ENCODE data around the gene LRRC7.
"Not testable (repeated sequence)": the region's sequence is repeated elsewhere in the genome, so short reads cannot be mapped to it uniquely, and the experiment has no call there.

LRRC7 gene

DNA sequence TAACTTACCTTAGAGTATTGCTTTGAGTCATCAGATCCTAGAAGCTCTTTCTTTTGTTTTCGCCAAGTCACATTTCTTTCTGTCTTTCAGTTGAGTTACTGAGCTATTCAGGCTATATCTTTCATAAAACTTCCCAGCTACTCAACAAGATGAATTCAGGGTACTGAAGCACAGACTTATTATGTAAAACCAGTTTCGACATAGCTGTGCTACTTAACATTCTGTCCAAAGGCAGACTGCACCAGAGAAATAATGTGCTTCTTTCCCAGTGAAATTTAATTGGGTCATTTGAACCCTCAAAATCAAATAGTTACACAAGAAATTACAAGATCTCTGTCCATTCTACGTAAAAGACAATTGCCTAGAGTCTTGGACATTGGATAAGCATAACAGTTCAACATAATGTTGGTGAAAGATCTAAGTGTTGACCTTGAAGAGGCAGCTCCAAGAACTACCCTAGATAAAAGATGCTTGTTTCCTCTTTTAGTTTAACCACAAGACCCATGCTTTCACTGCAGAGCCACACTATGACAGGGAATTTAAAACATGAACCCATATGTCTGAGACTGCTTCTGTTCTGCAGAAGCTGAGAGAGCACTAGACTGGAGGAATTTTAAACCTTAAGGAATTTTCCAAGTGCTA is 474.5 kb downstream of the LRRC7 start:
- DNase-seq (ENCODE audit: low spot score): no peak

DNA sequence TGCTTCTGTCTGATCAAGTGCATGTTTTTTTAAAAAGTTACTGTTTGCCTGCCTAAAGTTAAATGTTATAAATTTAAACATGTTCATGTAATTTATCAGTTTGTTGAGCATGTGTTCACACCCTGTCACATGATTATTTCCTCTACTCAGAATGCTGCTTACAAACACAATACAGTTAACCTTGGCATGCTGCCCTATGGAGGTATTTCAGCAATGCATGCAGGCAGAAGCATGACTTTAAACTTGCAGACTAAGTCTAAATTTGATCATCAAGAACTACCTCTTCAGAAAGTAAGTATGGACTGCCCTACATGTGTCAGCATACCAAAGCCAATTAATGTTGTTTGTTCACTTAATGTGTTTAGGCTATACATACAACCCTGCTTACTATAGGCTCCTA is 476.1 kb downstream of the LRRC7 start:
- no peak for DNase-seq (ENCODE audit: low spot score)

DNA sequence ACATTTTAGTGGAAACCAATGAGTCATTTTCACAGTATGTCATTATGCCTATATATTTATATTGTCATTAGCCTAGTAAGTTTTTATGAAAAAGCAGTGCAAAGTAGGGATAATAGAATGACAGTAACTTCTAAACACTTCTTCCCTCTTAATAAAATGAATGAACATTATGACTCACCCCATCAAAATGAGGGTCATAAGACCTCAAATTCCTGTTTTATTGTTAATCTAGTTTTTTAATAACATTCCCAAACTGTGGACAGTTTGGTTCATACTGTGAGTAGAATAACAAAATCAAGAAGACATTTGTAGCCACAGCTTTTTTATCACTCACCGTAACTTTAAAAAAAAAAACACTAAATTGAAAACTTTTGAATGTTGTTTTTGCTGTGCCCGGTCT is 477.1 kb downstream of the LRRC7 start:
- no peak for DNase-seq (ENCODE audit: low spot score)

DNA sequence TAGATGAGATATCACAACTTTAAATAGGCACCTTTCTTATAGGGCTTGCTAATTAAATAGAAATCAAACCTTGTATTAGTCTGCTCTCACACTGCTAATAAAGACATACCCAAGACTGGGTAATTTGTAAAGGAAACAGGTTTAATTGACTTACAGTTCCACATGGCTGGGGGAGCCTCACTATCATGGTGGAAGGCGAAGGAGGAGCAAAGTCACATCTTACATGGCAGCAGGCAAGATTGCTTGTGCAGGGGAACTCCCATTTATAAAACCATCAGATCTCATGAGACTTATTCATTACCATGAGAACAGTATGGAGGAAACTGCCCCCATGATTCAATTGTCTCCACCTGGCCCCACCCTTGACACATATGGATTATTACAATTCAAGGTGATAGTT is 477.9 kb downstream of the LRRC7 start:
- DNase-seq (ENCODE audit: low spot score): not testable (repeated sequence)

DNA sequence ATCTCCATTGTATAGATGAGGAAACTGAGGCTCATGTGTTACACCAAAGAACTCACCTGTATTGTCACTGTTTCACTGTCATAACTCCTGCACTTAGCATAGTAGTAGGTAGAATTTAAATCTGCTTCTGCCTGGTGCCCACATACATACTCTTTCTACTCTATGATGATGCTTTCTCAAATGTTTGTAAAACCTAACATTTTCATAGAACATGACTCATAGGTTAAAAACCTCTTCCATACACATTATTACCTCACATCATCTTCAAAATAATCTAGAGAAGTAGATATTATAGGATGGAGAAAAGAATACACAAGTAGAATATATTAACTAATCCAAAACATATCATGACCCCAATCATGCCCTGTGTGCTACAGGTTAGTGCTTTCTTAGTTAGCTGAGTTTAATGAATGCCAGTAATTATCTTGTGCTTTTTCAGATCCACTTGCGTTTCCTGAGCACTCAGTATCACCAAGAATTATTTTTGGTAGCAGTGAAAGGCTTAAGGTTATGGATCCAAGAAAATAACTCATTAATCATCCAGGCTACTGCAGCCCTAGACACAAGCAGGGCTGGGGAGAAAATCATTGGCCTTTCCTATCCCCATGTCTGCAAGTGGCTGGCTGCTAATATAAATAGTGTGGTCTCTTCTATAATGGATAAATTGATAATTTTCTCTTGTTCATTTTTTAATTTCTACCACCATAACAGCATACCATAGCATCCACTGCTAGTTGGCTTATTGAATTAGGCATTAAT is 480.8 kb downstream of the LRRC7 start:
- DNase-seq (ENCODE audit: low spot score): no peak

DNA sequence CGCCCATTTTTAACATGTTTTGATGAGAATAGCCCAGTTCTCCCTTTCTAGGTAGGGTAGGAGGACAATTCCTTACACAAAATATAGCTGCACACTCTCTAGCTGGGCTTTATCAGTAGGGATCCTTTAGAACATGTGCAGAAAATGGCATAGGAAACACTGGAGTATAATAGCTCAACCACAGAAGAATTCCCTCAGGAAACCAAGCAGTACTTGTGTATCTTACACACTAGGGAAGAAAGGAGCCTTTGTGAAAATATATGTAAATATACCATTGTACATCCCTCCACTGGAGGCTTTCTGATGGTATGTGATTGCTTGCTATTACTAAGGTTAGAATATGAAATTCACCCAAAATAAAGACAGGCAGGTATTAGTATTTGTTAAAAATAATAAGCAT is 484.2 kb downstream of the LRRC7 start:
- no peak for DNase-seq (ENCODE audit: low spot score)

DNA sequence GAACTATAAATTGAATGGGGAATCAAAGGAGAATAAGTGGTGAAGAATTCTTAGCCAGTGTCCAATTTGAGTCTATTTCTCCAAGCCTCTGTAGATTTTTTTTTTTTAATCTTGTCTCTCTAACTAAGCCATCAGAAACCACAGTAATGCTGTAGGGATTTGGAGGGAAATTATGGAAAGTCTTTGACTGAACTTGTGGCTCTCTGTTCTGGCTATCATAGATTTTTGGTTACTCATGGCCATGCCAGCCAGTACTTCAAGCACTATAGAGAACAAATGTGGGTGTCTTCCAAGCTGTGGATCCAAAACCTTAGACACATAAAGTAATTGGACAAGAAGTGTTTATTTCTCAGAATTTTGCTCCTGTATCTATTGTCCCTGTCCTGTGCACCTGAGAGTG is 489.8 kb downstream of the LRRC7 start:
- DNase-seq (ENCODE audit: low spot score): no peak

DNA sequence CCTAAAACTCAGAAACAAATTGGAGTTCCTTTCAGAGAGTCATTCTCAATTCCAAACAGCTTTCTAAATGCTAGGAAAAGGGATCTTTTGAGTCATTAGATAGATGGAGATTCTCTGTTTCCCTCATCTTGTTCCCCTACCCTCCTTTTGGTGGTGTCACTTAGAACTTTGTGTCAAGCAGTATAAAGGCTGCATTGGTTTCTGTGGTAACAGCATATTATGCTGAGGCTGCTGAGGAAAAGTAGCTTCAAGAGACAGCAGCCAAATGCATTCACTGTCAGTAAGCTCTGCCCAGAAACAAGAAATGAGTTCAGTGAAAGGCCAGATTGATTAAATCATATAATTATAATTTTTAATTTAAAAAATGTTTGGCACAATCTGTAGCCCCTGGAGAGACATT is 493.5 kb downstream of the LRRC7 start:
- DNase-seq (ENCODE audit: low spot score): no peak

DNA sequence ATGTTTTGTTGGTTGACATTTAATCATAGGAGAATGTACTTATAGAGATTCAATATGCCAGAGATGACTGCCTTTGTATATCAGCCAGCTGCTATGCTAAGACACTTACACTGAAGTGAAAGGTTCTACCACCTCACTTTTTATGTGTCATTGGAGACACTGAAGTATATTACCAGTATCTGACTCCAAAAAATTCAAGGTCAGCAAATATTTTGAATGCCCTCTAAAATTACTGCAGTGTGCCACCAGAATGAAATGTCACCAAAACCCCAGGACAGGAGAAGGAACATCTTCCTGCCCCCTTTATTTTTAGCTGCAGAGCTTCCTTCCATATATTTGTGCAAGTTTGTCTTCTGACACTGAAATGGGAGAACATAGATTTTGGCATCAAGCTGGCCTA is 496.1 kb downstream of the LRRC7 start:
- DNase-seq (ENCODE audit: low spot score): no peak

DNA sequence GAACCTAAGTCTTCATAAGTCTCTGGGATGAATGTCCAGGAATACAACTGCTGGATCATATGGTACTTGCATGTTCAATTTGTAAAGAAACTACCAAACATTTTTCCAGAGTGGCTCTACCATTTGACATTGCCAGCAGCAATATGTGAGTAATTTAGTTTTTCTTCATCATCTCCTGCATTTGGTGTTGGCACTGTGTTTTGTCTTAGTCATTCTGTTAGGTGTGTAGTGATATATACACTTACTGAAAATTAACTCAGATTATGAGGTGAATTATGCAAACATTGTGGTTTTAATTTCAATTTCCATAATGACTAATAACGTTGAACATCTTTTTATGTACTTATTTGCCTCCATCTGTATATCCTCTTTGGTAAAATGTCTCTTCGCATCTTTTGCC is 499.0 kb downstream of the LRRC7 start:
- DNase-seq (ENCODE audit: low spot score): no peak

DNA sequence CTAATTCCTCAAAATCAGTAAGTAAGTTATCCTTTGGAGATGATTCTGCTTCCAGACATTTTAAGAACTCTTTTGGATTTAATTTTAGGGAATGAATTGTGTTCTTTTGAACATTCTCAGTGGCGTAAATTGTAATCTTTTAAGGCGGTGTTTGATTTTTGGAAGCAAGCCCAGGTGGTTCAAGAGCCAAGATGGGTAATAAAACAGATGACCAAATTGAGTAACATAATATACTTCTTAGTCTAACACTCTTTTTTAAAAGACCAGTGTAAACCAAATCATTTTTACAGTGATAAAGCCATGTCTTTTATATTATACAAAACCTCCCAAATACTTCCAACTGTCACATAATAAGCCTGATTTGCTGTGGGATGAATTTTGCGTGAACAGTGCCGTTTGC is 503.9 kb downstream of the LRRC7 start:
- DNase-seq (ENCODE audit: low spot score): no peak

DNA sequence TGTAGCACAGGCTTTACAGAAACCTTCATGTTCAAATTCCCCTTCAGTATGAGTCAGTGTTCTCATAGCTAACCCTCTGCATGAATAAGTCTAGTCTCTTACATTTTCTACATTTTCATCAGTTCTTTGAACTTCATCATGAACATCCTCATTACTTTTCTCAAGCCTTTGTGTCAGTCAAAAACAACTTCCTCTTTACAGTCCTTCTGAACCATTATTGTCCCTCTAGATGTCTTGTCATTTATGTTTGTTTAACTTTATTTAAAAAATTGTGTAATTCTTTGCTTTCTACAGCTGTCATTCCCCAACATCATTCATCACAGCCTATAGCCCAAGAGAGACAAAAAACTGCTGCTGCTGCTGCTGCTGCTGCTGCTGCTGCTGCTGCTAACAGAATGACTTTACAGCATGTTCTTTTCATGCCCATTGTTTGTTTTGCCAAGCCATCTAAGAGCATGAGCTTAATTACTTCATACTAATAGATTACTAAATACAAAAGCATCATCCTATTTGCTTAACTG is 504.6 kb downstream of the LRRC7 start:
- no peak for DNase-seq (ENCODE audit: low spot score)

DNA sequence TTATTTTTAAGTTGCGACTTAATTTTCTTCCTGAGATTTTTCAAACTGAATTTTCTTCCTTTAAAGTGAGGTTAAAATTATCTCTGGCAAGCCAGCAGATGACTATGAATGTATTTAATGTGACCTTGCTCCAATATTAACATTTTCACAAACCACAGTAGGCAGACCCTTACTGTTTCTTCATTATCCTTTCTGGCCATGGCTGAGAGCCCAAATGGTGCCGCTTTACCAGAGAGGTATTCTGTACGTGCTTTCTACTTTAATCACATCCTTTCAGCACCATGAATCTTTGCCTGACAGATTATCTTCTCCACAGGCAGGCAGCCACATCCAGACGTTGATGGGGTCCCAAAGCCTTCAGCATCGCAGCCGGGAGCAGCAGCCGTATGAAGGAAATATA is 508.0 kb downstream of the LRRC7 start:
- no peak for DNase-seq (ENCODE audit: low spot score)

DNA sequence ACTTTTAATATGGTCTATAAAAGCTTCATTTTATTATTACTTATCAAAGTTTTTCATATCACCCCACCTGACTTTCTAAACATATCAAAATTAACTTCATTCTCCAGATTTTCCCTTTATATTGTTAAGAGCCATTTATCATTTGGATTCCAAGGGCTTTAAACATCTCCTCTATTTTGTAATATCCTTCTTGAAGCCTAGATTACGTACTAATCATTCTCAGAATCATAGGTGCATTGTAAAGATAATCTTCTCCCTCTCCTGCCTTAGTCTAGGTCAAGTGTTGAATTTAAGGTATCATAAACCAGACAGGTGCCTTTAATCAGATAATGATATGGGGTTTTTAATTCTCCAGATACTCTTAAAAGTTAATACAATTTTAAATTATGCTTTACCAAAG is 509.3 kb downstream of the LRRC7 start:
- DNase-seq (ENCODE audit: low spot score): no peak

DNA sequence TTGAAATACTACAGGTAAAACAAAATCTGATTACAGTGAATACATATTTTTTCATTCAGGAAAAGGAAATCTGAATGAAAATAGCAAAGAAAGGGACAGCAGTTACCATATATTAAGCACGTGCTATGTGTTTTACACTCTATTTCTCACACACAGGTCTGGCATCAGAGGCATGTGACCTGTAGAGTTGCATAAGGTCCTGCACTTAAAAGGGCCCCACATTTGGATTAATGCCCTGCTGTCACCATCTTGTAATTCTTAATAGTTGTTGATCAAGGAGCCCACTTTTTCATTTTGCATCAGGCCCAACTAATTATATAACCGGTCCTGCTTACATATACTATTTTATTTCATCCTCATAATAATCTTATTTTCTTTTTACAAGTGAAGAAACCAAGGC is 511.8 kb downstream of the LRRC7 start:
- DNase-seq (ENCODE audit: low spot score): no peak

DNA sequence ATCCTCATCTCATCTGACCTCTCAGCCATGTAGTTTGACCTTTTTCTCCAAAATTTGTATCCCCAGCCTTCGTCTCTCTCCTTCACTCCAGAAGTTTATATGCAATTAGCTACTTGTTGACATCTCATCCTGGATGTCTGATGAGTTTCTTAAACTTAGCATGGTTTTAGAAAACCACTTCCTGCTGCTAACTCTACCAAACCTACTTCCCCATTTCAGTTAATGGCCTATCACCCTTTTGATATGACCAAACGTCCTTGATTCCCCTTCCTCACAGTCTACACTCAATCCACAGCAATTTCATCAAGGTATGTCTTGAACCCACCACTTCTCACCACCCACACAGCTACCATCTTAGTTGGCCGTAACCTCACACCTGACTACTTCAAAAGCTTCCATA is 515.8 kb downstream of the LRRC7 start:
- no peak for DNase-seq (ENCODE audit: low spot score)

DNA sequence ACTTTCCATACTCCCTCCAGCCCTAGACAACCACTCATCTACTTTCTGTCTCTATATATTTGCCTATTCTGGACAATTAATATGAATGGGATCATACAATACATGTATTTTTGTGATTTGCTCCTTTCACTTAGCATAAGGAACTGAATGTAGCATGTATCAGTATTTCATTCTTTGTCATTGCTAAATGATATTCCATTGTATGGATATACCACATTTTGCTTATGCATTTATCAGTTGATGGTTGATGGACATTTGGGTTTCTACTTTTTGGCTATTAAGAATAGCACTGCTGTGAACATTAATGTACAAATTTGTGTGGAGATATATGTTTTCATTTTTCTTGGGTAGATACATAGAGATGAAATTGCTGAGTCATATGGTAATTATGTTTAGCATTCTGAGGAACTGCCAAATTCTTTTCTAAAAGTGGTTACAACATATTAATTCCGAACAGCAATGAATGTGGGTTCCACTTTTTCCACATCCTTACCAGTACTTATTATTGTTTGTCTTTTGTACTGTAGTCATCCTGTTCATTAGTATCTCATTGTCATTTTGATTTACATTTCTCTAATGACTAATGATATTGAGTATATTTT is 516.7 kb downstream of the LRRC7 start:
- no peak for DNase-seq (ENCODE audit: low spot score)

DNA sequence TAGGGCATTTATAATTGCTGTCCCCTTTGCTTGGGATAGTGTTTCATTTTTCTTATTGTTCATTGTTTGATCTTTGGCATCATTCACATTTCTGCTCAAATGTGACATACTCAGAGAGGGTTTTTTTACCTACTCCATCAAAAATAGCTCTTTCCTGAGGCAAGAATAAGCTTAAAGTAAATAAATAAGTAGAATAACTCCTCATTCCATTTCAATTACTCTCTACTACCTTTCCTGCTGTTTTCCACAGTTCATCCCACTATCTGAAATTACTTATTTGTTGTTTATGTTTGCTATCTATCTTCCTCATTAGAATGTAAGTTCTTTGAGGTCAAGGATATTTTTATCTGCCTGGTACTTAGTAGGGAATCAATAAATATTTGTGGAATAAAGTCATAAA is 517.8 kb downstream of the LRRC7 start:
- no peak for DNase-seq (ENCODE audit: low spot score)

DNA sequence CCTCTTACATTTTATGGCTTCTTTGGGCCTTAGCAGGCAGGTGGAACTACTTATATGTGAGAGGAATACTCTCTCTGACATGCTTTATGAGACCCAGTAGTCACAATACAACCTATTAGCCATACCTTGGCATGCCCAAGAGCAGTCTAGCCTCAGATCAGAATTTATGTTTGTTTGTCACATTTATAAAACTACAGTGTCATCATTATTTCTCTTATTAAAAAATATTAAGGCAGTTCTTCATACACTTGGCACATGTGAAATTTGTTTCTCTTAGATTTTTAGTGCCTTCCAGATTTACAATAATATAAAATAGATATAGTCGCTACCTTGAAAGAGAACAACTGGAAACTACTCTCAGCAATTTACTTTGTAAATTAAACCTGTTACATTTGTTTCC is 519.2 kb downstream of the LRRC7 start:
- DNase-seq (ENCODE audit: low spot score): no peak

DNA sequence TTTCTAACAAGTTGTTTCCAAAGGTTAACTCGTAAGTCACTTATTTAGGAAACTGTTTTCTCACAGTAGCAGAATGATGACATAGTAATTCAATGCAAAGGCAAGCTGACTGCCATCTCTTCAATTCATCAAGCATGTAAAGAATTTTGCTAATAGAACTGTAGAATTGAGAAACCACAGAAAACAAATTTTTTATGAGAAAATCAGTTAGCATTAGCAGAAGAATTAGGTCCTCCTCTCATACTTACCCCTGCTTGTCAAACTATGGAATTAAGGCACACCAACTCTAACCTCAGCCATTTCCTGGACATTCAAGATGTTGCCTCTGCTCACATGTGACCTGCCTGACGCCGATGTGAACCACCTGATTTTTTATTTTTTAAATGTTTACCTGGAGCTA is 522.4 kb downstream of the LRRC7 start:
- DNase-seq (ENCODE audit: low spot score): no peak

DNA sequence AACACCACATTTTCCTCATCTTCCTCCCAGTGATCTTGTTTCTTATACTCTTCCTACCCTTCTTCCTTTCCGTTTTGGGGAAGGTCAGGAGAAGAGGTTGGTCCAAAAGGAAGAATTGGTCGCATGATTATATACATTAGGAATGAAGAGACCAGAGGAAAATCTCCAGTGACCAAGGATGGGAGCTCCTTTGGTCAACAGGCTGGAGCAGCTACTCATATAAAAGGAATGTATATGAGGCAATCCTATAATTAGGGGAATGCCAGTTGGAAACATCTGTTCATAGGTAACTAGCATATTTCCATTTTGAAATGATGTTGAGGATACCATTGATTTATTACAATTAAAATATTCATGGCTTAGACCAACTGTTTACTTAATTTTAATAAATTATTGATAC is 523.2 kb downstream of the LRRC7 start:
- DNase-seq (ENCODE audit: low spot score): no peak

DNA sequence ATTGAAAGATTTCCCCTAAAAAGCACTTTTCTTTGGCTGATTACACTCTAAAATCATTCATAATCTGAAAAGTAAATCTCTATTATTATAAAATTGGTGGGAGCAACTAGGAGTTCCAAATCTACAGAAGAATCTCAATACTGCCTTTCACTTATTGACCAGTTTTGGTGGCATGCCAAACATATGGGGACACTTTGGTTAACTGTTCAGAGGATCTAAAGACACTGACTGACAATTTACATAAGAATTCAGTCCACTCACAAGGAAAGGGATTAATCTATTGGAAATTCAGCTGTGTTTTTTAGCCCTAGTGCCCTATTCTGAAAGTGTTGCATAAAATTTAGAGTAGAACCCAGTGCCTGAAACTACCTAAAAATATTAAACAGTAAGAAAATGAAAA is 524.1 kb downstream of the LRRC7 start:
- DNase-seq (ENCODE audit: low spot score): no peak

DNA sequence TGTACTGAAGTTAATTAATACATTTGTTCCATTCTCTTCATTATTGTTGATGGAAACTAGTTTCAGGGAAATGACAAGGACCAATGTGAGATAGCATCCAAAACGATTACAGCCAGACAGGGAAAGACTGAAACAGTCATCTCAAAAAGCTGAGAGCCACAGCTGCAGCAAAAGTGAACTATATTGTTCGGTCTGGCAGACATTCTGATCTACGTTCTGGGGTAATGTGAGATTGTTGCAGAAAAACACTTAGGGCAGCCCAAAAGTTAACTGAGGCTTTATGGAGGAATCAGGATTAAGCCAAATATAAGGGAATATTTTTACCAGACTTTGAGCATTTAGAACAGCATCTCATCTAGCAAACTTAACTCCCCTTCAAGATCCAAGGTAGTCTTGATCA is 524.8 kb downstream of the LRRC7 start:
- no peak for DNase-seq (ENCODE audit: low spot score)

Measured in hematopoietic multipotent progenitor cell treated with erythropoietin and hydrocortisone succinate and interleukin-3 and kit ligand, for 15 days (in vitro differentiated cells).